A673 (cell line): ENCODE results near the gene NRG4. TPM values are rescaled to one million over a fixed set of nuclear protein-coding genes. Genes with fewer than 3 reads are reported as not detected.

Experiments used
- BruUV-seq: library from RNA; stranded (reverse); fragments of 400-500 nt; replicated peaks from 2 replicates; lab custom pipeline; 2021; lab: Mats Ljungman, UMichigan
- CTCF ChIA-PET: fragments of 300-600 bp; sonication (Branson Sonifier 250); formaldehyde crosslinking; loops from one replicate; lab custom pipeline; 2022; ENCODE audit warnings: antibody characterized with exemption; lab: Charles Lee
- POLR2A ChIA-PET: fragments of 300-600 bp; sonication (Branson Sonifier 250); formaldehyde crosslinking; loops from one replicate; lab custom pipeline; 2022; ENCODE audit warnings: antibody characterized with exemption; ENCODE audit not compliant: low non-redundant PET; lab: Charles Lee
- DNase-seq: peaks from one replicate; pipeline ENCODE4 v3.0.0-alpha.2; 2015; ENCODE audit warnings: low spot score
- H3K27ac ChIP-seq: fragments of 200-600 bp; sonication (generic); 2 replicates; pipeline ENCODE4 v1.5.1; 2016; ENCODE audit warnings: mixed run types, low read depth, mild to moderate bottlenecking, mixed read lengths, antibody characterized with exemption, low read length; ENCODE audit not compliant: poor library complexity, severe bottlenecking
- H3K27me3 ChIP-seq: fragments of 200-600 bp; sonication (generic); replicated peaks from 2 replicates; pipeline ENCODE4 v1.6.1; 2017; ENCODE audit warnings: mixed run types, low read depth, mild to moderate bottlenecking, mixed read lengths, antibody characterized with exemption, low read length; ENCODE audit not compliant: insufficient read depth, poor library complexity
- H3K36me3 ChIP-seq: fragments of 200-600 bp; sonication (generic); 2 replicates; pipeline ENCODE4 v1.6.1; 2016; ENCODE audit warnings: mixed run types, mild to moderate bottlenecking, mixed read lengths, antibody characterized with exemption, low read length; ENCODE audit not compliant: insufficient read depth, poor library complexity, severe bottlenecking
- H3K4me1 ChIP-seq: fragments of 200-600 bp; sonication (generic); 2 replicates; pipeline ENCODE4 v1.6.1; 2017; ENCODE audit warnings: mixed run types, mild to moderate bottlenecking, mixed read lengths, antibody characterized with exemption, low read length; ENCODE audit not compliant: insufficient read depth, poor library complexity, severe bottlenecking
- H3K4me3 ChIP-seq: fragments of 200-600 bp; sonication (generic); 2 replicates; pipeline ENCODE4 v1.5.1; 2016; ENCODE audit warnings: low read depth, mixed run types, mild to moderate bottlenecking, mixed read lengths, low read length; ENCODE audit not compliant: poor library complexity, severe bottlenecking
- H3K9me3 ChIP-seq: fragments of 200-600 bp; sonication (generic); 2 replicates; pipeline ENCODE4 v1.6.1; 2016; ENCODE audit warnings: mixed run types, low read depth, mild to moderate bottlenecking, mixed read lengths, antibody characterized with exemption, low read length; ENCODE audit not compliant: poor library complexity, severe bottlenecking
- CTCF ChIP-seq: fragments of 300-800, 200-600 bp; sonication (generic); conservative IDR thresholded peaks from 2 replicates; pipeline ENCODE4 v1.5.1; 2017; ENCODE audit warnings: low read depth, mild to moderate bottlenecking, antibody characterized with exemption, low read length, moderate library complexity, mixed read lengths
- EZH2 ChIP-seq: fragments of 200-600 bp; sonication (generic); IDR thresholded peaks from 2 replicates; pipeline ENCODE4 v1.6.1; 2017; ENCODE audit warnings: borderline replicate concordance, low read depth, mild to moderate bottlenecking, mixed read lengths, antibody characterized with exemption, low read length; ENCODE audit not compliant: poor library complexity, severe bottlenecking
- intact Hi-C: fragments of 100-400 bp; cut with micrococcal nuclease; formaldehyde crosslinking; loops from one replicate; pipeline ENCODE4 v1.10.0; 2022; ENCODE audit not compliant: unreplicated experiment
- total RNA-seq: library from RNA; stranded (reverse); gene quantifications from 2 replicates; pipeline ENCODE4 v1.2.3, GENCODE V29; 2021

Gene NRG4
- total RNA-seq, 1 experiment from 2014 or later = not detected

DNA sequence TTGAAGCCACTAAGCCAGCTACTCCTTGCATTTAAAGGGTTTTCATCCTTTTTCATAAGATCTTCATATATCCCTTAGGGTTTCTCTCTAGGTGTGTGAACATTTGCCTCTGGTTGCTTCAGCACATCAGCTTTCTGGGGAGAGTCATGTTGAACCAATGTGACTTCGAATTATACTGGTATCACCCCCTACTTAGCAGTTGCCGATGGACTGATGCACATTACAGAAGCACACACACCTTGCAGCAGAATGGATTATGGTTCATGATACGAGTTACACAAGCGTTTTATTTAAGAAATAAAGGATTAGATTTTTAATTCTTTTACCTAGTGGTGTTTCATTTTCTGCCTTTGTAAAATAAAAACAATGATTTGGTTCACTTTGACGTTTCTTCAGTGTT is 69.0 kb downstream of the NRG4 start:
- no TSS peak for BruUV-seq
- no peak for DNase-seq
- ChIA-PET CTCF (no interaction called here), POLR2A (no interaction called here)
- Histone ChIP-seq H3K27ac (no peak overlapping the region), H3K9me3 (no peaks in the 10 kb centered on the region), H3K27me3 (no peaks in the 10 kb centered on the region), H3K4me3 (no peak overlapping the region), H3K36me3 (peaks cover 3% of the 10 kb centered on the region), H3K4me1 (no peaks in the 10 kb centered on the region)
- intact Hi-C loops = no loop called here
- no peak for TF ChIP-seq CTCF
- no peak for TF ChIP-seq EZH2

GRCh38 chr15:75942464-75942863 is 69.8 kb downstream of the NRG4 start:
- Histone ChIP-seq H3K9me3 (no peaks in the 10 kb centered on the region), H3K4me3 (no peak overlapping the region), H3K27ac (no peak overlapping the region), H3K36me3 (peaks cover 3% of the 10 kb centered on the region), H3K4me1 (no peaks in the 10 kb centered on the region), H3K27me3 (no peaks in the 10 kb centered on the region)
- no TSS peak for BruUV-seq
- TF ChIP-seq CTCF (no peak), EZH2 (no peak)
- CTCF ChIA-PET = no interaction called here
- POLR2A ChIA-PET = no interaction called here
- intact Hi-C loops = no loop called here
- no peak for DNase-seq

GRCh38 chr15:75930866-75931265 is 81.4 kb downstream of the NRG4 start:
- intact Hi-C loops = no loop called here
- CTCF ChIA-PET = no interaction called here
- no peak for TF ChIP-seq CTCF
- no peak for DNase-seq
- no peak overlapping the region for H3K27ac ChIP-seq
- H3K4me1 ChIP-seq = no peaks in the 10 kb centered on the region
- H3K9me3 ChIP-seq = no peaks in the 10 kb centered on the region
- H3K36me3 ChIP-seq = peaks cover 31% of the 10 kb centered on the region
- H3K27me3 ChIP-seq = no peaks in the 10 kb centered on the region
- no TSS peak for BruUV-seq
- no peak overlapping the region for H3K4me3 ChIP-seq
- POLR2A ChIA-PET = no interaction called here
